GM18868 (cell line): ENCODE results near the gene ZNF667.

ENCODE experiments used
- ATAC-seq: cut with Tn5 transposase; IDR thresholded peaks from one replicate; pipeline ENCODE4 v1.9.1; 2021; ENCODE audit warnings: mild to moderate bottlenecking, moderate library complexity; ENCODE audit not compliant: unreplicated experiment

Gene ZNF667

GRCh38 chr19:56393119-56394012 is 83.8 kb downstream of the ZNF667 start, which contains the start of gene ZNF582:
ZNF582 (minus strand) TSS chr19:56393534; CDS start chr19:56391752, 1,782 bp downstream.
- ATAC-seq: peak; percentile 97
